SK-N-SH (cell line): ENCODE measurements around the gene TBXA2R.

Experiments
- CHD2 ChIP-seq: fragments of 150-350 bp; IDR thresholded peaks from 2 replicates; pipeline ENCODE4 v1.6.1; 2018; ENCODE audit warnings: low read length; ENCODE audit not compliant: partially characterized antibody
- CTCF ChIP-seq: fragments of 200-600 bp; sonication (generic); IDR thresholded peaks from 2 replicates; pipeline ENCODE4 v1.6.1; 2017; ENCODE audit warnings: antibody characterized with exemption, mild to moderate bottlenecking, moderate library complexity
- GABPA ChIP-seq: IDR thresholded peaks from 2 replicates; pipeline ENCODE4 v1.4.0; 2012; ENCODE audit warnings: low read depth, mild to moderate bottlenecking
- GATA2 ChIP-seq: sonication (generic); formaldehyde crosslinking; IDR thresholded peaks from 2 replicates; pipeline ENCODE4 v1.5.0; 2020; ENCODE audit warnings: mild to moderate bottlenecking, missing genetic modification reagents
- JUND ChIP-seq: IDR thresholded peaks from 2 replicates; pipeline ENCODE4 v1.4.0; 2012
- REST ChIP-seq: IDR thresholded peaks from 2 replicates; pipeline ENCODE4 v1.6.1; 2012; ENCODE audit warnings: mild to moderate bottlenecking, low read depth, low read length, moderate library complexity
- SIN3A ChIP-seq: IDR thresholded peaks from 2 replicates; pipeline ENCODE4 v1.6.1; 2012; ENCODE audit warnings: low read depth, mild to moderate bottlenecking, low read length, moderate library complexity, borderline replicate concordance

GRCh38 chr19:3590991-3591659, 15.6 kb downstream of the TBXA2R start:
- no peak for TF ChIP-seq CTCF
- TF ChIP-seq GATA2 (CRISPR knock-in tag), result no peak
- no peak for TF ChIP-seq CHD2
- no peak for TF ChIP-seq REST
- no peak for TF ChIP-seq JUND
- TF ChIP-seq GABPA, result no peak
- TF ChIP-seq SIN3A, result no peak
